Measurements from ENCODE around the gene GAB3. TPM values are rescaled to one million over a fixed set of nuclear protein-coding genes. Genes with fewer than 3 reads are reported as not detected.
A peak's percentile ranks its signal among the peaks of the same experiment; 100 is the strongest.

Gene GAB3
- total RNA-seq, 2 experiments from 2014 or later, result 10.5 to 12.0 TPM

DNA sequence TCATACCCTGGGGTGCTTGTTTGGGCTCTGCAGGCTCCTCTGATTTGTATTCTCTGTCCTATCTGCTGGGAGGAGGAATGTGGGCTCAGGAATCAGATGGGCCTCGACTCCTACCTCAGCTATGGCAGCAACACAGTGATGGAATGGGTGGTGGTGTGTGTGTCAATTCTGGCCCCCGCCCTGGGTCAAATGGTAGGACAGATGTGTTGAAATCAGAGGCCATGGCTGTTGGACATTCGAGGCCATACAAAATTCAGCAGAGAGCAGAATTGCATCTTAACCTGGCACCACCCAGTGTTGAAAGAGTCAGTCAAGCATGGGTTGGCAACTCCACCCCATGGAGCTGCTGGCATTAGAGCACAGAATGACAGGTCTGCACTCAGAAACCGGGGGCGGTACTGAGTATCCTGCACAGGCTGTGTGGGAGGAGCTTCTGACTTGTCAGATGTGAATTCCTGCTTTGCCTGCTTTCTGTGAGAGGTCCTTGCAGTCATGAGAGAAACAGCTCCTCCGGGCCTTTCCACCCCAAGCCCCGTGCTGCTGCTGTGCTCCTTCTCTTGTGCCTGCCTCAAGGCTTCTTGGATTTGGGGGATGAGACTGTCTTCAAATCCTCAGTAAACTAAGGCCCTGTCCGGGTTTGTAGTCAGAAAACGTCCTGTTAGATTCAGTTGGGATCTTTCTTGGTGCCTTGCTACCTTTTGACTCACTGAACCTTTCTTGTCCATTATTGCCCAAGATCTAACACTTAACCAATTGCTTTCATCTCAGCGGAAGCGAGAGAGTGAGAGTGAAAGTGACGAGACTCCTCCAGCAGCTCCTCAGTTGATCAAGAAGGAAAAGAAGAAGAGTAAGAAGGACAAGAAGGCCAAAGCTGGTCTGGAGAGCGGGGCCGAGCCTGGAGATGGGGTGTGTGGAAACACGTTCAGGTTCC lies 24.8 kb upstream of the GAB3 start:
- CTCF ChIA-PET, result no interaction called here

DNA sequence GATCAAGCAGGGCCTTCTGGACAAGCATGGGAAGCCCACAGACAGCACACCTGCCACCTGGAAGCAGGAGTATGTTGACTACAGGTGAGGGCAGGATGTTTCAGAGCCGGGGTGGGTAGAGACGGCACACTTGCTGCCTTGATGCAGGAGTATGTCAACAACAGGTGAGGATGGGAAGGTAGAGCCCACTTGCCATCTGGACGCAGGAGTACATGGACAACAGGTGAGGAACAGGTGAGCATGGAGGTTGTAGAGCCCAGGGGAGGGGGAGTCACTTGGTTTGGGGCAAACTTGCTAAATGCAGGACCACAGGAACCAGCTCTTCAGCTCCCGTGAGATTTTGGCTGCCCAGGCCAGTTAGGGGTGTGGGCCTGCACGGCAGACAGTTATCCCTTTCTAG lies 23.7 kb upstream of the GAB3 start:
- Mint-ChIP-seq H3K27me3 (no peaks in the 10 kb centered on the region), H3K27ac (no peak overlapping the region)

More for the DNA sequence above, 24.8 kb upstream of the GAB3 start:
- no peak for DNase-seq
- no peaks in the 10 kb centered on the region for H3K27me3 Mint-ChIP-seq
- H3K36me3 Mint-ChIP-seq (ENCODE audit: low read depth), result peaks cover 65% of the 10 kb centered on the region
- H3K27ac Mint-ChIP-seq, result peak overlapping the region; percentile 45
- no peak overlapping the region for H3K4me3 Mint-ChIP-seq
- peaks cover 23% of the 10 kb centered on the region for H3K4me1 Mint-ChIP-seq
- POLR2A ChIA-PET, result interaction anchor here (1.1 to 1.5 kb wide), 2 partner anchors 12 to 24 kb away, joined by 3 to 5 read pairs; no protein-coding TSS in a partner anchor
- no peaks in the 10 kb centered on the region for H3K9me3 Mint-ChIP-seq

GRCh38 chrX:154762537-154763296 lies 11.8 kb upstream of the GAB3 start, which contains the start of gene DKC1:
TSS of gene DKC1 (plus strand) at chrX:154762864. CDS start at chrX:154762966, 102 bp downstream.
- H3K36me3 Mint-ChIP-seq (ENCODE audit: low read depth), result peaks cover 28% of the 10 kb centered on the region
- H3K27ac Mint-ChIP-seq, result peak within 1 kb of the TSS; percentile 86
- no peaks in the 10 kb centered on the region for H3K27me3 Mint-ChIP-seq
- peak within 1 kb of the TSS; percentile 86 for H3K4me3 Mint-ChIP-seq
- CTCF ChIA-PET, result interaction anchor here (0.6 to 2.3 kb wide), 6 partner anchors 11 to 79 kb away, joined by 3 to 10 read pairs (median 4); partner anchors contain the start of gene GAB3
- POLR2A ChIA-PET, result interaction anchor here (0.7 to 3.0 kb wide), 13 partner anchors 10 to 364 kb away, joined by 3 to 39 read pairs (median 4); partner anchors contain the start of genes FUNDC2, GAB3 and SMIM9
- no peaks in the 10 kb centered on the region for H3K9me3 Mint-ChIP-seq
- peaks cover 44% of the 10 kb centered on the region for H3K4me1 Mint-ChIP-seq
- DNase-seq, result peak; percentile 95

More for the DNA sequence above, 23.7 kb upstream of the GAB3 start:
- Mint-ChIP-seq H3K9me3 (no peaks in the 10 kb centered on the region), H3K4me1 (peaks cover 24% of the 10 kb centered on the region), H3K4me3 (no peak overlapping the region), H3K36me3 (ENCODE audit: low read depth) (peaks cover 70% of the 10 kb centered on the region)
- POLR2A ChIA-PET, result interaction anchor here (1.2 kb wide), 1 partner anchor 13 kb away, joined by 3 read pairs; no protein-coding TSS in a partner anchor
- no peak for DNase-seq
- CTCF ChIA-PET, result no interaction called here

DNA sequence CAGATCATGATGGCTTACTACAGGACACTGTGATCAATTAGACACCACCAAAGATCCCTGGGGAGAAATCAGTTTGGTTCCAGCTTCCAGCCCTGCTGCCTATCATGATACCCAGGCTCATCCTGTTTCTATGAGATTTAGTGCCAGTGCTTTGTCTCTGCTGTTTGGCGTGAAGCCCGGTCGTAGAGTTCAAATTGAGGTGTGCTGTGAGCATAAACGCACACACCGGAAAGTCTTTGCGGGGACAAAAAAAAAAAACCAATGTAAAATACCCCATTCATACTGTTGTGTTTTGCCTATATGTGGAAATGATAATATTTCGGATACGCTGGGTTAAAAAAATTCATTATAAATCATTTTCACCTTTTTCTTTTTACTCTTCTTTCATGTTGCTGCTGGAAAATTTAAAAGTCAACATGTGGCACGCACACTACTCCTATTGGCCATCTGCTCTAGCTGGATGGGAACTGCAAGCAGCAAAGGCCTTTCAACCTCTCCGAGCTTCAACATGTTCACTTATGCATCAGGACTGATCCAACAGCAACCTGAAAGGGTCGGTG lies 11.2 kb upstream of the GAB3 start:
- H3K9me3 Mint-ChIP-seq, result no peaks in the 10 kb centered on the region
- POLR2A ChIA-PET, result interaction anchor here (0.7 to 3.0 kb wide), 10 partner anchors 9 to 363 kb away, joined by 3 to 39 read pairs (median 4); partner anchors contain the start of genes FUNDC2, GAB3 and SMIM9

DNA sequence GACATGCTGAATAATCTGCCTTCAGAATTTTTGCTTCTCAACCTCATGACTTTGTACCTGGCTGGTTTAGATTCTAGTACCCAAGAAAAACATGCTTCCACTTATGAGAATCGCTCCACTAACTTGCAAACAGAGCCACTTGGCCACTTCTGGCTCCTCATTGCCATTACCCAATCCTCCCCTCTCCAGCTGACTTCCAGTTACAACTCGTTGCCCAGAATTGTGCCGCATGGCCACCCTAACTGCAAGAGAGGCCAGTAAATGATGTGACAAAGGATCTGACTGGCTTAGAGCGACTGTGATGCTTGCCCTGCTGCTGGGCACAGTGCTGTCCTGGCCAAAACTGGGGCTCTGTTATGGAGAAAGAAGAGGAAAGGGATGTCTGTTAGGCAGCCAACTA lies 7.8 kb upstream of the GAB3 start:
- Mint-ChIP-seq H3K27me3 (no peaks in the 10 kb centered on the region), H3K4me1 (peaks cover 16% of the 10 kb centered on the region), H3K9me3 (no peaks in the 10 kb centered on the region), H3K36me3 (ENCODE audit: low read depth) (no peaks in the 10 kb centered on the region), H3K4me3 (no peak overlapping the region), H3K27ac (no peak overlapping the region)
- CTCF ChIA-PET, result no interaction called here
- POLR2A ChIA-PET, result no interaction called here
- no peak for DNase-seq

More for the DNA sequence above, 11.2 kb upstream of the GAB3 start:
- Mint-ChIP-seq H3K27ac (peak overlapping the region; percentile 86), H3K36me3 (ENCODE audit: low read depth) (peaks cover 23% of the 10 kb centered on the region), H3K4me3 (peak overlapping the region; percentile 86), H3K4me1 (peaks cover 41% of the 10 kb centered on the region), H3K27me3 (no peaks in the 10 kb centered on the region)
- DNase-seq, result no peak
- CTCF ChIA-PET, result interaction anchor here (0.8 to 2.3 kb wide), 5 partner anchors 11 to 49 kb away, joined by 3 to 10 read pairs (median 4); partner anchors contain the start of gene GAB3

DNA sequence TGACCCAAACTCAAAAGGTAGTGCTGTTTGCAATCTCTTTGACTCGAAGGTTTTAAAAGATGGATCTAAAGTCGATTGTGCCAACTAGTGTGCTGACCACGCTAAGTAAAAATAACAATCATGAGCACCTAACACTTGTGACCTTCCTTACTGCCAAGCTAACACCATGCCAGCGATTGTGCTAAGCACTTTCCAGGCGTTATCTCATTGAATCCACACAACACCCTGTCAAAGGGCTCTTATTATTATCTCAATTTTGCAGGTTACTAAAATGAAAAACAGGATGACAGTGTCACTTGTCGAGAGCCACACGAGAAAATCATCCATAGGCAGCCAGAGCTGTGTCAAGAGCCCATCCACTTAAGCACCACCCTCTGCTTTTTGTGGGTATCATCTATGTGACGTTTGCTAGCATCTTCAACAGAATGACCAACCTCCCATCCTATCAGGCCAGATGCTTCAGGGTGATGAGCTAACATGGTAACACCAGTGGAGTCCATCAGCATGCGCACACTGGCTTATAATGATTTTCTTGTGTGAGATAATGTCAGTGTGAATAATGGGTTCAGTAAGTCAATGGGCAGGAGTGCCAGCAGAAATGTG lies 893 bp upstream of the GAB3 start:
- CTCF ChIA-PET, result interaction anchor here (1.4 to 5.1 kb wide), 3 partner anchors 11 to 33 kb away, joined by 3 to 71 read pairs (median 3); partner anchors contain the start of gene DKC1
- POLR2A ChIA-PET, result interaction anchor here (1.0 to 4.5 kb wide), 3 partner anchors 12 to 33 kb away, joined by 3 to 39 read pairs (median 32); partner anchors contain the start of gene DKC1
- H3K9me3 Mint-ChIP-seq, result no peaks in the 10 kb centered on the region
- H3K4me1 Mint-ChIP-seq, result peaks cover 27% of the 10 kb centered on the region
- no peak overlapping the region for H3K27ac Mint-ChIP-seq
- no peak for DNase-seq
- peaks cover 6% of the 10 kb centered on the region for H3K36me3 Mint-ChIP-seq (ENCODE audit: low read depth)
- peaks cover 8% of the 10 kb centered on the region for H3K27me3 Mint-ChIP-seq
- peak overlapping the region; percentile 59 for H3K4me3 Mint-ChIP-seq

DNA sequence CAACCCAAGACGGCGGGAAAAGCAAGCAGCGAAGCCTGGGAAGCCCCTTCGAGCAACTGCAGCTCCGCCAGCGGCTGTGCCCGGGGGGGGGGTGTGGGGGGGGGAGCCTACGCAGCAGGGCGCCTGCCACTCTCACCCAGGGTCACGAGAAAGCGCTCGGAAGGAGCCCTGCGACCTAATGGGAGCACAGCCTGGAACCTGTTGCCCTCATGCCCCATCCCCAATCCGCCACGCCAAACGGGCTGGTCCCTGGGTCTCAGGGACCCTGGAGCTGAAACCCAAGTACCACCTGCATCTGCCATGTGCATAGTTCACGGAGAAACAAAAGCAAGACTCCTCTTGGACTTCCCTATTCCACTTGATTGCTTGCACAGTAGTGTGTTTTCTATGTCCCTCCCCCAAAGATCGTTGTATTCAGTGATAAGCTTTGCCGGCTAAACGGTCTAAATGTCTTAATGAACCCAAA lies 359 bp upstream of the GAB3 start:
- no peak for DNase-seq
- ChIA-PET CTCF (interaction anchor here (1.4 to 5.1 kb wide), 6 partner anchors 11 to 89 kb away, joined by 3 to 71 read pairs (median 16); partner anchors contain the start of gene DKC1), POLR2A (interaction anchor here (1.0 to 4.5 kb wide), 5 partner anchors 10 to 33 kb away, joined by 3 to 39 read pairs (median 20); partner anchors contain the start of gene DKC1)
- H3K27ac Mint-ChIP-seq, result no peak overlapping the region
- peaks cover 8% of the 10 kb centered on the region for H3K27me3 Mint-ChIP-seq
- H3K4me3 Mint-ChIP-seq, result peak overlapping the region; percentile 59
- peaks cover 29% of the 10 kb centered on the region for H3K4me1 Mint-ChIP-seq
- H3K36me3 Mint-ChIP-seq (ENCODE audit: low read depth), result peaks cover 7% of the 10 kb centered on the region
- no peaks in the 10 kb centered on the region for H3K9me3 Mint-ChIP-seq

GRCh38 chrX:154749856-154750255 lies 1.0 kb downstream of the GAB3 start:
- no peak overlapping the region for H3K27ac Mint-ChIP-seq
- H3K9me3 Mint-ChIP-seq, result no peaks in the 10 kb centered on the region
- POLR2A ChIA-PET, result interaction anchor here (0.6 to 4.5 kb wide), 8 partner anchors 12 to 37 kb away, joined by 3 to 39 read pairs (median 7); partner anchors contain the start of gene DKC1
- peaks cover 35% of the 10 kb centered on the region for H3K4me1 Mint-ChIP-seq
- CTCF ChIA-PET, result interaction anchor here (1.3 to 5.1 kb wide), 10 partner anchors 9 to 93 kb away, joined by 3 to 71 read pairs (median 12); partner anchors contain the start of genes DKC1 and SMIM9
- peaks cover 15% of the 10 kb centered on the region for H3K36me3 Mint-ChIP-seq (ENCODE audit: low read depth)
- no peak for DNase-seq
- H3K27me3 Mint-ChIP-seq, result peaks cover 8% of the 10 kb centered on the region
- H3K4me3 Mint-ChIP-seq, result peak overlapping the region; percentile 75

DNA sequence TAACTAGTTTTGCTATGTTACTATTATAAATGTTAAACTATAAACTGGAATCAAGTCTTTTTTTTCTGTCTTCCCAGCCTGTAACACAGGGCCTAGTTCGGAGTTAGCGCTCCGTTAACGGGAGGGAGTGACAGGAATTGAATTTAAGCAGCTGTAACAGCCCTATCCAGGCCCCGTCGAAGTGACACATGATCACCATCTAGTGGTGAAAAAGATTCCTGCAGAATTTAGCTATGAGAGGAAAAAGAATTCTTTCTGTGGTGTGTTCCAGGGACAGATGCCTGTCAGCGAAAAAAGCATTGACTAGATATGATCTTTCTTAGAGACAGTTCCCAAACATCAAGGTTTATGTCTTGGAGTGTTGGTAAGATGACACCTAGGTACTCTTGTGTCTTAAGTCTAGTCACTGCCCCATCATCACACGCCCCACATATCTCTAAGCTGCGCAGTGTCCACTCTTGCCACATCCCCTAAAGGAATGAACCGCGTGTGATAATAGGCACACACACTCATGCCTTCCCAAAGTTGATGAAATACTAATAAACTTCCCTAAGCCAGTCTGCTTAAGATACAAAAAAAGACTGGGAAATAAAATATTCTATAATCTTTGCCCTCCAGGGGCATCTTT lies 2.1 kb downstream of the GAB3 start:
- POLR2A ChIA-PET, result interaction anchor here (0.7 to 4.5 kb wide), 9 partner anchors 8 to 35 kb away, joined by 3 to 39 read pairs (median 10); partner anchors contain the start of gene DKC1
- DNase-seq, result peak; percentile 50
- peaks cover 19% of the 10 kb centered on the region for H3K36me3 Mint-ChIP-seq (ENCODE audit: low read depth)
- CTCF ChIA-PET, result interaction anchor here (0.9 to 5.1 kb wide), 14 partner anchors 8 to 206 kb away, joined by 3 to 71 read pairs (median 10); partner anchors contain the start of genes DKC1 and SMIM9
- H3K27ac Mint-ChIP-seq, result peak overlapping the region; percentile 31
- peak overlapping the region; percentile 68 for H3K4me3 Mint-ChIP-seq
- no peaks in the 10 kb centered on the region for H3K9me3 Mint-ChIP-seq
- H3K27me3 Mint-ChIP-seq, result peaks cover 8% of the 10 kb centered on the region
- H3K4me1 Mint-ChIP-seq, result peaks cover 35% of the 10 kb centered on the region

- ChIA-PET CTCF (no interaction called here), POLR2A (no interaction called here)
- Mint-ChIP-seq H3K27me3 (no peaks in the 10 kb centered on the region), H3K36me3 (ENCODE audit: low read depth) (peaks cover 35% of the 10 kb centered on the region), H3K9me3 (no peaks in the 10 kb centered on the region), H3K27ac (no peak overlapping the region), H3K4me3 (no peak overlapping the region), H3K4me1 (peaks cover 55% of the 10 kb centered on the region)
- DNase-seq, result no peak
Measured at GRCh38 chrX:154742613-154743012, 8.3 kb downstream of the GAB3 start.

DNA sequence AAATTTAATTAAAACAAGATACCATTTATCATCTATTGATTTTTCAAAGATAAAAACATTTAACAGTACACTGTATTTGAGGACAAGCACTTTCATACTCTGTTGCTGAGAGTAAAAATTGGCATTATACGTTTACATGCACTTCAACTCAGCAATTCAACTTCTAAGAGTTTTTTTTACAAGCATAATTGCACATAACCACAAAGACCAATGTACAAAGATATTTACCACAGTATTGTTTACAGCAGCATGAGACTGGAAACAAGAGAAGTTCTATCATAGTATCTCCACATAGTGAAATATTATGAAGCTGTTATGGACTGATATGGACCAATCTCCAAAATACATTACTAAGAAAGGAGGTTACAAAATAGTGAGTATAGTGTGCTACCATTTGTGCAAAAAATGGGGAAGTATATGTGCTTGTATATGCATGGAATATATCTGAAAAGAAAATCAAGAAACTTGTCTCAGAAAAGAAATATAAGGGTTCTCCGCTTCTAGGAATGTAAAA lies 10.9 kb downstream of the GAB3 start:
- Mint-ChIP-seq H3K27me3 (no peaks in the 10 kb centered on the region), H3K9me3 (no peaks in the 10 kb centered on the region), H3K4me3 (no peak overlapping the region), H3K27ac (peak overlapping the region; percentile 31), H3K36me3 (ENCODE audit: low read depth) (peaks cover 37% of the 10 kb centered on the region), H3K4me1 (peaks cover 70% of the 10 kb centered on the region)
- no peak for DNase-seq
- ChIA-PET POLR2A (interaction anchor here (1.0 to 1.9 kb wide), 3 partner anchors 9 to 193 kb away, joined by 3 to 8 read pairs (median 5); partner anchors contain the start of gene IKBKG), CTCF (interaction anchor here (1.0 to 1.4 kb wide), 3 partner anchors 9 to 21 kb away, joined by 3 to 5 read pairs (median 4); no protein-coding TSS in a partner anchor)

Measured in activated CD4-positive, alpha-beta memory T cell treated with anti-CD3 and anti-CD28 coated beads, Interleukin-2, amount 10 ng/mL, durations not matched to agents 7 days and 5 days (primary cell).